ENCODE measurements around the gene CPEB4.

GRCh38 chr5:173907686-173908371, 19.7 kb downstream of the CPEB4 start:
- TF ChIP-seq POLR2AphosphoS5 (IDR thresholded peaks at IDR 0.05) (no peak), CTCF (IDR thresholded peaks at IDR 0.05) (no peak), POLR2A (IDR thresholded peaks at IDR 0.05) (no peak)

Measured in prostate gland (tissue), 2 donors.